ENCODE data around the gene PLA2G2D.

Gene PLA2G2D

DNA sequence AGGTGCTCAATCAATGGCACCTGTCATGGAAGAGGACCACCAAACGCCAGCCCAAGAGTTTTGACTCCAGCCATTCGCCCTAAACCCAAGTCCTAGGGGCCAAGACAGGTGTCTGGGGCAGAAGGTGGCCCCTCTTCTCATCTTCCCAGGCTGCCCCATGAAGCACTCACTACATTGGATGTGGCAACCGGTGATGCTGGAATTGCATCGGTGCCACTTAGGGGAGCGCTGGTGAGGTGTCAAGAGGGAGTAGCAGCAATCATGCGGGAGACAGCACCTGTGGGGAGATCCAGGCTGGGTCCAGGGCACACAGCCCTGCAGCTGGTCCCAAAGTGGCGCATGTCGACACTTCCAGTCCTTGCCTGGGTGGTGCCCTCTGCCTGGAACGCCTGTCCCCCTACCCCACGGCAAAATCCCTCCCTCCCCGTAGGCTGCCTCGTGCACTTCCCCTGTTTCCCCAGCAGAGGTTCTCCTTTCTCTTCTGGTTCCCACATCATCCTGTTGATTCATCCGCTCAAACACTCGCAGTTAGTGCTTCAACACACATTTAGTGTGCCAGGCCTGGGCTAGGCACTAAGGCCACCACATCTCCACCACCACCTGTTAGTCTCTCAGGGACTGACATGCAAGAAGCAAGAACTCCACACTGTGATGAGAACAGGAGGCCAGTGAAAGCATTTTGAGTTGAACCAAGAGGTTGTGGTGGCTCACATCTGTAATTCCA lies 18.5 kb downstream of the PLA2G2D start:
- DNase-seq (ENCODE audit: low read depth) = peak; percentile 69
- no peak overlapping the region for H3K4me3 ChIP-seq (ENCODE audit: low read depth, low read length)
- TF ChIP-seq CTCF (IDR thresholded peaks at IDR 0.05; ENCODE audit: insufficient read depth, low read depth, low read length, missing control alignments) = peak; percentile 79

DNA sequence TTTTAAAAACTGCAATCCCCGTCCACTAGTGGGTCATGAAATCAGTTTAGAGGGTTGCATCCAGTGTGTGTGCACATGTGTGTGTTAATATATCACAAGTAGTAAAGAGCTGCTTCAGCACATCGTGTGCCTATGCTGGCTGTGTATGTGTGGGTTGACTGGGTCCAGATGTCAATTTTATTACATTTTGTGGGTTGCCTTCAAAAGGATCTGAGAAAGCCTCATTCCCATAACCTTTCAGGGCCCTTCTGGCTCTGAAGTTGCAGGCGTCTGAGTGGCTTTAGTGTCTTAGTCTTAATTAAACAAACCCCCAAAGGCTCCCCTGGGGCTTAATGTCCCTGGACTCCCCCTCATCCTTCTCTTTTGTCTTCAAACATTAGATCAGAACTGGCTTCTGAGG lies 19.8 kb downstream of the PLA2G2D start:
- TF ChIP-seq CTCF (IDR thresholded peaks at IDR 0.05; ENCODE audit: insufficient read depth, low read depth, low read length, missing control alignments) = no peak
- no peak for DNase-seq (ENCODE audit: low read depth)
- H3K4me3 ChIP-seq (ENCODE audit: low read depth, low read length) = no peak overlapping the region

DNA sequence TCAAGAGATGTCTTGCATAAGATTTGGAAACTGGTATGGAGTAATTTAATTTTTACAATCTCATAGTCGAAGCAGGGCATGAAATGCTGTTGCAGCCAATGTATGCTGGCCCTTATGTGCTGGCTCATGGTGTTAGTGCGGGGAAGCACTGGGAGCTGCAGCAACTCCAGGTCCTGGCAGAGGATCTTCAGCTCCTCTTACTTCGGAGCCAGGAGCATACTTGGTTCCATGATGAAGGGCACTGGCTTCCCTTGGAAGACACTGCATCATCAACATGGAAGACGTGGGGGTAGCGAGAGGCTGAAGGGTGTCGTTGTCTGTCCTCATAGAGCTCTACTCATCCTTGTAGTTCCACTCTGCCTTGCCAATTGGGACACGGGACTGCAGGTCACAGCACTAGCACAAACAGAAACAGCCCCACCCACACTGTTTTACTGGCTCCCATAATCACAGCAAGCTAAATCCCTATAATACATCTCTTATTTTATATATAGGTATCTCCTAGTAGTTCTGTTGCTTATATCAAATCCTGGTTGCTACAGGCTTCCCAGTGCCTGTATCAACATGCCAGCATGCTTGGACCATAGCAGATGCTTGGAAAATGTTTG lies 22.4 kb downstream of the PLA2G2D start:
- DNase-seq (ENCODE audit: low read depth) = no peak

GRCh38 chr1:20095564-20096434 lies 23.5 kb downstream of the PLA2G2D start:
- no peak for TF ChIP-seq CTCF (IDR thresholded peaks at IDR 0.05; ENCODE audit: insufficient read depth, low read depth, low read length, missing control alignments)
- DNase-seq (ENCODE audit: low read depth) = no peak

More for the DNA sequence above, 22.4 kb downstream of the PLA2G2D start:
- no peak for TF ChIP-seq CTCF (IDR thresholded peaks at IDR 0.05; ENCODE audit: insufficient read depth, low read depth, low read length, missing control alignments)
- no peak overlapping the region for H3K4me3 ChIP-seq (ENCODE audit: low read depth, low read length)

GRCh38 chr1:20093940-20094391 lies 25.4 kb downstream of the PLA2G2D start:
- DNase-seq (ENCODE audit: low read depth) = no peak
- no peak for TF ChIP-seq CTCF (IDR thresholded peaks at IDR 0.05; ENCODE audit: insufficient read depth, low read depth, low read length, missing control alignments)
- H3K4me3 ChIP-seq (ENCODE audit: low read depth, low read length) = no peak overlapping the region

More at GRCh38 chr1:20095564-20096434, 23.5 kb downstream of the PLA2G2D start:
- no peak overlapping the region for H3K4me3 ChIP-seq (ENCODE audit: low read depth, low read length)

DNA sequence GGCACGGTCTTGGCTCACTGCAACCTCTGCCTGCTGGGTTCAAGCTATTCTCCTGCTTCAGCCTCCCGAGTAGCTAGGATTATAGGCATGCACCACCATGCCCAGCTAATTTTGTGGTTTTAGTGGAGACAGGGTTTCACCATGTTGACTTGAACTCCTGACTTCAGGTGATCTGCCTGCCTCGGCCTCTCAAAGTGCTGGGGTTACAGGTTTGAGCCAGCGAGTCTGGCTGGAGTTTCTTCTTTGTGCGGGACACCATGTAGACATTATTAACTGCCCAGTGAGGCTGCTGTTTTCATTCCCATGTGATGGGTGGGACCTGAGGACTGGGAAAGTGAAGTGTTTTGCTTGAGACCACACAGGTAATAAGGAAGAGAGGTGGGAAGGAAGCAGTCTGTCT lies 26.0 kb downstream of the PLA2G2D start:
- TF ChIP-seq CTCF (IDR thresholded peaks at IDR 0.05; ENCODE audit: insufficient read depth, low read depth, low read length, missing control alignments) = no peak
- H3K4me3 ChIP-seq (ENCODE audit: low read depth, low read length) = no peak overlapping the region
- no peak for DNase-seq (ENCODE audit: low read depth)
